GM12864 (cell line): ENCODE results near the gene CNTN2.
A peak's percentile ranks its signal among the peaks of the same experiment; 100 is the strongest.

Experiments used
- DNase-seq: peaks from one replicate; pipeline ENCODE4 v3.0.0-alpha.2; 2011; ENCODE audit warnings: low read depth
- H3K4me3 ChIP-seq: 2 replicates; pipeline ENCODE4 v1.5.1; 2011; ENCODE audit warnings: mild to moderate bottlenecking, low read depth, low read length, control low read depth
- TF ChIP-seq, protein P1 (sequence below): IDR thresholded peaks from 2 replicates; pipeline ENCODE4 v1.5.1; 2011; ENCODE audit warnings: low read depth, mild to moderate bottlenecking, moderate library complexity, low read length, control low read depth, inconsistent platforms; ENCODE audit errors: missing control alignments

CNTN2 gene

DNA sequence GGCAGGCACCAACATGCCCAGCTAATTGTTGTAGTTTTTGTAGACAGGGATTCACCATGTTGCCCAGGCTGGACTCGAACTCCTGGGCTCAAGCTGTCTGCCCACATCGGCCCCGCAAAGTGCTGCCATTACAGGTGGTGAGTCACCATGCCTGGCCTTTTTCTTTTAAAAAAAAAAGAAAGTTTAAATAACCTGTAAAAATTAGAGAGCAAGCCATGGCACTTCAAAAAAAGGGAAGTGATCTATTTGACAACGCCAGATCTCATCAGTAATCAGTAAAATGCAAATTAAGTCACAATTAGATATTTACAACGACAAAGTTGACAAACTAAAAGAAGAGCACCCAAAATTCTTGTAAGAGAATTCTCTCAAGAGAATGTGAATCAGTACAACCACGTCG is 81.7 kb downstream of the CNTN2 start:
- TF ChIP-seq, protein P1, sequence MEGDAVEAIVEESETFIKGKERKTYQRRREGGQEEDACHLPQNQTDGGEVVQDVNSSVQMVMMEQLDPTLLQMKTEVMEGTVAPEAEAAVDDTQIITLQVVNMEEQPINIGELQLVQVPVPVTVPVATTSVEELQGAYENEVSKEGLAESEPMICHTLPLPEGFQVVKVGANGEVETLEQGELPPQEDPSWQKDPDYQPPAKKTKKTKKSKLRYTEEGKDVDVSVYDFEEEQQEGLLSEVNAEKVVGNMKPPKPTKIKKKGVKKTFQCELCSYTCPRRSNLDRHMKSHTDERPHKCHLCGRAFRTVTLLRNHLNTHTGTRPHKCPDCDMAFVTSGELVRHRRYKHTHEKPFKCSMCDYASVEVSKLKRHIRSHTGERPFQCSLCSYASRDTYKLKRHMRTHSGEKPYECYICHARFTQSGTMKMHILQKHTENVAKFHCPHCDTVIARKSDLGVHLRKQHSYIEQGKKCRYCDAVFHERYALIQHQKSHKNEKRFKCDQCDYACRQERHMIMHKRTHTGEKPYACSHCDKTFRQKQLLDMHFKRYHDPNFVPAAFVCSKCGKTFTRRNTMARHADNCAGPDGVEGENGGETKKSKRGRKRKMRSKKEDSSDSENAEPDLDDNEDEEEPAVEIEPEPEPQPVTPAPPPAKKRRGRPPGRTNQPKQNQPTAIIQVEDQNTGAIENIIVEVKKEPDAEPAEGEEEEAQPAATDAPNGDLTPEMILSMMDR = no peak
- DNase-seq = peak; percentile 34
- H3K4me3 ChIP-seq = no peak overlapping the region; the same call in 1 of the 2 replicates

GRCh38 chr1:205127646-205128045 is 84.6 kb downstream of the CNTN2 start:
- no peak for DNase-seq
- no peak overlapping the region for H3K4me3 ChIP-seq
- TF ChIP-seq, protein P1 = no peak
